Measurements from ENCODE around the gene FLRT1. TPM values are rescaled to one million over a fixed set of nuclear protein-coding genes. Genes with fewer than 3 reads are reported as not detected.
A peak's percentile ranks its signal among the peaks of the same experiment; 100 is the strongest.

FLRT1 gene
- polyA plus RNA-seq, 3 donors: 2.2 to 3.3 (median 3.2) TPM

GRCh38 chr11:64019106-64020037, 16.4 kb upstream of the FLRT1 start:
- no peak for DNase-seq (ENCODE audit: extremely low read depth in 1 of 11, low read depth in 9 of 11, low spot score in 4 of 11)

- DNase-seq (ENCODE audit: extremely low read depth in 1 of 11, low read depth in 9 of 11, low spot score in 4 of 11): no peak
Measured at GRCh38 chr11:64020976-64021756, 14.6 kb upstream of the FLRT1 start.

GRCh38 chr11:64021757-64022093, 14.0 kb upstream of the FLRT1 start:
- DNase-seq (ENCODE audit: extremely low read depth in 1 of 11, low read depth in 9 of 11, low spot score in 4 of 11): no peak

GRCh38 chr11:64022125-64022784, 13.5 kb upstream of the FLRT1 start:
- DNase-seq (ENCODE audit: extremely low read depth in 1 of 11, low read depth in 9 of 11, low spot score in 4 of 11): no peak

- DNase-seq (ENCODE audit: extremely low read depth in 1 of 11, low read depth in 9 of 11, low spot score in 4 of 11): no peak
Measured at GRCh38 chr11:64023712-64024710, 11.7 kb upstream of the FLRT1 start.

- DNase-seq (ENCODE audit: extremely low read depth in 1 of 11, low read depth in 9 of 11, low spot score in 4 of 11): no peak
Measured at GRCh38 chr11:64025205-64025604, 10.5 kb upstream of the FLRT1 start.

GRCh38 chr11:64026575-64027205, 9.0 kb upstream of the FLRT1 start:
- no peak for DNase-seq (ENCODE audit: extremely low read depth in 1 of 11, low read depth in 9 of 11, low spot score in 4 of 11)

- DNase-seq (ENCODE audit: extremely low read depth in 1 of 11, low read depth in 9 of 11, low spot score in 4 of 11): no peak
Measured at GRCh38 chr11:64027651-64028397, 7.9 kb upstream of the FLRT1 start.

- peak in 7 of 11 donors; percentile 62 to 83 (median 72) for DNase-seq (ENCODE audit: extremely low read depth in 1 of 11, low read depth in 9 of 11, low spot score in 4 of 11)
Measured at GRCh38 chr11:64028398-64029115, 7.2 kb upstream of the FLRT1 start.

GRCh38 chr11:64029773-64030172, 6.0 kb upstream of the FLRT1 start:
- DNase-seq (ENCODE audit: extremely low read depth in 1 of 11, low read depth in 9 of 11, low spot score in 4 of 11): no peak

GRCh38 chr11:64031001-64031400, 4.7 kb upstream of the FLRT1 start:
- DNase-seq (ENCODE audit: extremely low read depth in 1 of 11, low read depth in 9 of 11, low spot score in 4 of 11): no peak

GRCh38 chr11:64032050-64032449, 3.7 kb upstream of the FLRT1 start:
- no peak for DNase-seq (ENCODE audit: extremely low read depth in 1 of 11, low read depth in 9 of 11, low spot score in 4 of 11)

GRCh38 chr11:64034411-64034811, 1.3 kb upstream of the FLRT1 start:
- DNase-seq (ENCODE audit: extremely low read depth in 1 of 11, low read depth in 9 of 11, low spot score in 4 of 11): no peak

GRCh38 chr11:64035081-64035524, 628 bp upstream of the FLRT1 start:
- DNase-seq (ENCODE audit: extremely low read depth in 1 of 11, low read depth in 9 of 11, low spot score in 4 of 11): no peak

GRCh38 chr11:64036087-64037026, 626 bp downstream of the FLRT1 start:
- DNase-seq (ENCODE audit: extremely low read depth in 1 of 11, low read depth in 9 of 11, low spot score in 4 of 11): peak in 1 of 11 donors; percentile 45

Measured in renal cortex interstitium (tissue), 11 donors.